HG03439 (cell line): ENCODE results near the gene GANC.

Experiments
- ATAC-seq: cut with Tn5 transposase; IDR thresholded peaks from one replicate; pipeline ENCODE4 v1.9.1; 2021; ENCODE audit warnings: mild to moderate bottlenecking, moderate library complexity; ENCODE audit not compliant: unreplicated experiment

The GANC gene

GRCh38 chr15:42375252-42375651 is 102.3 kb downstream of the GANC start:
- no peak for ATAC-seq

- ATAC-seq = no peak
Measured at GRCh38 chr15:42375941-42376340, 102.9 kb downstream of the GANC start.

- ATAC-seq = no peak
Measured at GRCh38 chr15:42378011-42378410, 105.0 kb downstream of the GANC start.

- ATAC-seq = no peak
Measured at GRCh38 chr15:42384597-42384996, 111.6 kb downstream of the GANC start.

GRCh38 chr15:42385206-42385979 is 112.4 kb downstream of the GANC start:
- ATAC-seq = no peak

- no peak for ATAC-seq
Measured at GRCh38 chr15:42385980-42386700, 113.1 kb downstream of the GANC start.

GRCh38 chr15:42387603-42388002 is 114.6 kb downstream of the GANC start:
- no peak for ATAC-seq

GRCh38 chr15:42392309-42393024 is 119.5 kb downstream of the GANC start:
- no peak for ATAC-seq

GRCh38 chr15:42394106-42394505 is 121.1 kb downstream of the GANC start:
- ATAC-seq = no peak

- ATAC-seq = no peak
Measured at GRCh38 chr15:42395838-42396237, 122.8 kb downstream of the GANC start.

GRCh38 chr15:42401544-42402454 is 128.8 kb downstream of the GANC start:
- no peak for ATAC-seq

- no peak for ATAC-seq
Measured at GRCh38 chr15:42402455-42403205, 129.6 kb downstream of the GANC start.

- no peak for ATAC-seq
Measured at GRCh38 chr15:42403389-42403788, 130.4 kb downstream of the GANC start.

- no peak for ATAC-seq
Measured at GRCh38 chr15:42404461-42405235, 131.6 kb downstream of the GANC start.

- ATAC-seq = no peak
Measured at GRCh38 chr15:42405863-42406482, 133.0 kb downstream of the GANC start.
